GM18517 (cell line): ENCODE data around the gene SIX5.
"Not testable (repeated sequence)": the region's sequence is repeated elsewhere in the genome, so short reads cannot be mapped to it uniquely, and the experiment has no call there.

ENCODE experiments used
- ATAC-seq: cut with Tn5 transposase; IDR thresholded peaks from one replicate; pipeline ENCODE4 v1.9.1; 2021; ENCODE audit warnings: mild to moderate bottlenecking, moderate library complexity; ENCODE audit not compliant: unreplicated experiment

The SIX5 gene

GRCh38 chr19:45761714-45762113, 7.3 kb downstream of the SIX5 start:
- ATAC-seq, result no peak

- ATAC-seq, result no peak
Observed at GRCh38 chr19:45758921-45759320, 10.1 kb downstream of the SIX5 start.

GRCh38 chr19:45757695-45758094, 11.4 kb downstream of the SIX5 start:
- no peak for ATAC-seq

GRCh38 chr19:45754323-45754722, 14.7 kb downstream of the SIX5 start:
- ATAC-seq, result no peak

GRCh38 chr19:45753548-45753947, 15.5 kb downstream of the SIX5 start:
- ATAC-seq, result no peak

- no peak for ATAC-seq
Observed at GRCh38 chr19:45752639-45753038, 16.4 kb downstream of the SIX5 start.

GRCh38 chr19:45751483-45751882, 17.6 kb downstream of the SIX5 start:
- ATAC-seq, result not testable (repeated sequence)

- no peak for ATAC-seq
Observed at GRCh38 chr19:45747513-45747912, 21.5 kb downstream of the SIX5 start.

GRCh38 chr19:45746866-45747265, 22.2 kb downstream of the SIX5 start:
- no peak for ATAC-seq

GRCh38 chr19:45745606-45746005, 23.4 kb downstream of the SIX5 start:
- ATAC-seq, result no peak

GRCh38 chr19:45742969-45743368, 26.1 kb downstream of the SIX5 start:
- no peak for ATAC-seq

GRCh38 chr19:45739498-45740439, 29.3 kb downstream of the SIX5 start:
- no peak for ATAC-seq

- no peak for ATAC-seq
Observed at GRCh38 chr19:45733160-45733810, 35.8 kb downstream of the SIX5 start, which contains the start of gene MEIOSIN. MEIOSIN (plus strand) TSS chr19:45733439; CDS start chr19:45735377, 1,938 bp downstream.

GRCh38 chr19:45730368-45731288, 38.4 kb downstream of the SIX5 start, which contains the start of gene FBXO46:
FBXO46 (minus strand) TSS chr19:45730896; CDS start chr19:45713495, 17,401 bp downstream.
- ATAC-seq, result peak; percentile 77

- no peak for ATAC-seq
Observed at GRCh38 chr19:45729800-45730290, 39.2 kb downstream of the SIX5 start.

GRCh38 chr19:45728683-45729082, 40.4 kb downstream of the SIX5 start:
- ATAC-seq, result not testable (repeated sequence)

- not testable (repeated sequence) for ATAC-seq
Observed at GRCh38 chr19:45720065-45720464, 49.0 kb downstream of the SIX5 start.

GRCh38 chr19:45717983-45718650, 50.9 kb downstream of the SIX5 start:
- ATAC-seq, result no peak

GRCh38 chr19:45717131-45717982, 51.7 kb downstream of the SIX5 start:
- peak; percentile 93 for ATAC-seq
